ENCODE results near the gene GALNT4. TPM values are rescaled to one million over a fixed set of nuclear protein-coding genes. Genes with fewer than 3 reads are reported as not detected.

The GALNT4 gene
- 13.8 and 16.0 TPM in 2 replicates for total RNA-seq

GRCh38 chr12:89524541-89525304 is at the start of gene GALNT4:
Gene GALNT4 (minus strand): TSS chr12:89524796. CDS start chr12:89524549, 247 bp downstream.
- DNase-seq (ENCODE audit: low read depth): peak; percentile 76

GRCh38 chr12:89573051-89573810 is 48.6 kb upstream of the GALNT4 start:
- no peak for DNase-seq (ENCODE audit: low read depth)

GRCh38 chr12:89571491-89572195 is 47.0 kb upstream of the GALNT4 start:
- no peak for DNase-seq (ENCODE audit: low read depth)

- DNase-seq (ENCODE audit: low read depth): no peak
Observed at GRCh38 chr12:89568484-89568883, 43.9 kb upstream of the GALNT4 start.

GRCh38 chr12:89567691-89568239 is 43.2 kb upstream of the GALNT4 start:
- DNase-seq (ENCODE audit: low read depth): no peak

GRCh38 chr12:89566615-89567014 is 42.0 kb upstream of the GALNT4 start:
- DNase-seq (ENCODE audit: low read depth): peak; percentile 35

GRCh38 chr12:89565002-89565401 is 40.4 kb upstream of the GALNT4 start:
- no peak for DNase-seq (ENCODE audit: low read depth)

- no peak for DNase-seq (ENCODE audit: low read depth)
Observed at GRCh38 chr12:89559753-89560152, 35.2 kb upstream of the GALNT4 start.

GRCh38 chr12:89556976-89557375 is 32.4 kb upstream of the GALNT4 start:
- DNase-seq (ENCODE audit: low read depth): peak; percentile 56

- DNase-seq (ENCODE audit: low read depth): peak; percentile 30
Observed at GRCh38 chr12:89552376-89552775, 27.8 kb upstream of the GALNT4 start.

- DNase-seq (ENCODE audit: low read depth): no peak
Observed at GRCh38 chr12:89551747-89552146, 27.2 kb upstream of the GALNT4 start.

- no peak for DNase-seq (ENCODE audit: low read depth)
Observed at GRCh38 chr12:89547101-89547500, 22.5 kb upstream of the GALNT4 start.

- DNase-seq (ENCODE audit: low read depth): no peak
Observed at GRCh38 chr12:89546151-89546550, 21.6 kb upstream of the GALNT4 start.

- DNase-seq (ENCODE audit: low read depth): peak; percentile 90
Observed at GRCh38 chr12:89544681-89545184, 20.1 kb upstream of the GALNT4 start.

- DNase-seq (ENCODE audit: low read depth): no peak
Observed at GRCh38 chr12:89544022-89544421, 19.4 kb upstream of the GALNT4 start.

GRCh38 chr12:89542912-89543592 is 18.5 kb upstream of the GALNT4 start:
- peak; percentile 81 for DNase-seq (ENCODE audit: low read depth)

GRCh38 chr12:89542236-89542635 is 17.6 kb upstream of the GALNT4 start:
- DNase-seq (ENCODE audit: low read depth): no peak

- no peak for DNase-seq (ENCODE audit: low read depth)
Observed at GRCh38 chr12:89540586-89540985, 16.0 kb upstream of the GALNT4 start.

GRCh38 chr12:89539426-89540223 is 15.0 kb upstream of the GALNT4 start:
- DNase-seq (ENCODE audit: low read depth): no peak

- DNase-seq (ENCODE audit: low read depth): no peak
Observed at GRCh38 chr12:89538897-89539296, 14.3 kb upstream of the GALNT4 start.

- DNase-seq (ENCODE audit: low read depth): no peak
Observed at GRCh38 chr12:89537389-89537788, 12.8 kb upstream of the GALNT4 start.
